ENCODE measurements around the gene ZFP3.
"Not testable (repeated sequence)": the region's sequence is repeated elsewhere in the genome, so short reads cannot be mapped to it uniquely, and the experiment has no call there.

The ZFP3 gene

DNA sequence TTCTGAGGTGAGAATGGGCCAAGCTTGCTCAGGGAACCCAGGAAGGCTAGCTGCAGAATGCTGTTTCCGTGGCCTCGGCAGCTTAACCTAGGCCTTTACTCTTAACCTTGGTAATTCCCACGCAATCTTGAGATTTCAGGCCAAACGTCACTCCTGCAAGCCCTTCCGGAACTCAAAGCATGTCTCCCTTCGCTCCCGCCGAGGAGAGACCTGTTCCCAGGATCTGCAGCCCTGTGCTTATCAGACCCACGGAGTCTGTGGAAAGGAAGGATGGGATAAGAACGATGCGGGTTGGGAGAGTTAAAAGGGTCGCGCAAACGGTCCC is 524 bp upstream of the ZFP3 start:
- no peak for DNase-seq (ENCODE audit: low read depth, low spot score)

DNA sequence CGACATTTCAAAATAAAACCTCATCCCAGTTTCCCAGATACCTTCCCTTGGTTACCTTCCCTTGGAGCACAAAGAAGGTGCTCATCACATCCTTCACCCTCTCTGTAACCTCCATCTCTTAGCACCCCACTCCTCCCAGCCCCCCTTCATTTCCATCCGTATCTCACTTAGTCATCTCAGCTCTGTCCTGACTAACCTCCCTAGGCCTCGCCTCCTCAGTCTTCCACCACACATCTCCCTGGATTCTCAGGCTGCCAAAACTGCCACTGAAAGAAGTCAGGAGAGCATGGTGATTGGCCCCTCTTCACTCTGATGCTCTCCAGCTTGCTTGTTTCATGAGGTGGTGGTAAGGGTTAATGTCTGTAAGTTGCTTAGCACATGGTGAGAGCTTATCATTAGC is 2.3 kb downstream of the ZFP3 start:
- DNase-seq (ENCODE audit: low read depth, low spot score) = no peak

DNA sequence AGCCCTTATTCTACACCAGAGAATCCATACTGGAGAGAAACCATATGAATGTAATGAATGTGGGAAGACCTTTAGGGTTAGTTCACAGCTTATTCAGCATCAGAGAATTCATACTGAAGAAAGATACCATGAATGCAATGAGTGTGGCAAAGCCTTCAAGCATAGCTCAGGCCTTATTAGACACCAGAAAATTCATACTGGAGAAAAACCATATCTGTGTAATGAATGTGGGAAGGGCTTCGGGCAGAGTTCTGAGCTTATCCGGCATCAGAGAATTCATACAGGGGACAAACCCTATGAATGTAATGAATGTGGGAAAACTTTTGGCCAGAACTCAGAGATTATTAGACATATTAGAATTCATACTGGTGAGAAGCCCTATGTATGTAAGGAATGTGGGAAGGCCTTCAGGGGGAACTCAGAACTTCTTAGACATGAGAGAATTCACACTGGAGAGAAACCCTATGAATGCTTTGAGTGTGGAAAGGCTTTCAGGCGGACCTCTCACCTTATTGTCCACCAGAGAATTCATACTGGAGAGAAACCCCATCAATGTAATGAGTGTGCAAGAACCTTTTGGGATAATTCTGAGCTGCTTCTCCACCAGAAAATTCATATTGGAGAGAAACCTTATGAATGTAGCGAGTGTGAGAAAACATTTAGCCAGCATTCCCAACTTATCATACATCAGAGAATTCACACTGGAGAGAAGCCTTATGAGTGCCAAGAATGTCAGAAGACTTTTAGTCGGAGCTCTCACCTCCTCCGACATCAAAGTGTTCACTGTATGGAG is 14.1 kb downstream of the ZFP3 start:
- no peak for DNase-seq (ENCODE audit: low read depth, low spot score)

DNA sequence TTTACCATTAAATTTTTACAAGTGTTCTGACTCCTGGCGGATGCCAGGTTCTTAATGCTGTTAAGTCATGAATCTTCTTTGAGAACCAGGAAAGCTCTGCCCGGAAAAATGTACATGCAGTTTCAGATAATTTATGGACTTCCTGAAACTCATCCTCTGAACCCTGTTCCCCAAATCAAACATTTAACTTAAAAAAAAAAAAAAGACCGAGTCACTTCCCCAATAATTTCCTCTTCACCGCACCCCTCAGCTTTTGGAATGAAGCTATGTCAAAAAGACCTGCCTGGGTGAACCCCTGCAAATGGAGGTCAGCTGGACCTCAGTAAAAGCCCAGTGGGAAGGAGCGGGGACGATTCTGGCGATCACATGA is 18.4 kb downstream of the ZFP3 start:
- DNase-seq (ENCODE audit: low read depth, low spot score) = no peak

DNA sequence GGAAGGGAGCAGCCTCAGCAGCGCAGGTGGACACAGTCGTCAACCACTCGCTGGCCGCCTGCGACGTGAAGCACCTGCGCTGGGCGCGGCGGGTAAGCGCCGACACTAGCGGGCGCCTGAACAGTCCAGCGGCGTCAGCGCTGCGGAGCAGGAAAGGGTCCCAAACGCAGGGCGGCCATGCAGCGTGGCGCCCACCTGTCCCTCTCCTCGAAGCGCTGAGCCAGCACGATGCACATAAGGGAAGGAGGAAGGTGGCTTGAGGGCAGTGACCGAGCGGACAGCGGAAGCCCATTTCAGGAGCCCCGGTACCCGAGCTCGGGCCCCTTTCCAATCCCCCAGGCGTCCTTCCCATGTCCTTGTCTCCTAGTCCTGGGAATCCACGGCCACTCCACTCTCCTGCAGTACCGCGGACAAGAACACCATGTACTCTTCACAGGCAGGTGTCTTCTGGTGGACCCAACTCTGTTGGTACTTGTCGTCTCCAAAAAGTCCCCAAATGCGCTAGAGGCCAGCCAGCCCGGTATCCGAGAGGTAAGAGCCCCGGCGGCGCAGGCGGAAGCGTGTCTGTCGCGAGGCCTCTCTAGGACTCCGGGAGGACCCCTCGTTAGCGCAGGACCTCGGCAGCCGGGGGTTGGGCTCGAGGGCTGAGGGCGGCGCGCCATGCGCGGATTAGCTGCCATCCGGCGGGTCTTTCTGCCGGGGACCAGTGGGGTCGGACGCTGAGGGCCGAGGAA is 19.0 kb downstream of the ZFP3 start:
- DNase-seq (ENCODE audit: low read depth, low spot score) = no peak

DNA sequence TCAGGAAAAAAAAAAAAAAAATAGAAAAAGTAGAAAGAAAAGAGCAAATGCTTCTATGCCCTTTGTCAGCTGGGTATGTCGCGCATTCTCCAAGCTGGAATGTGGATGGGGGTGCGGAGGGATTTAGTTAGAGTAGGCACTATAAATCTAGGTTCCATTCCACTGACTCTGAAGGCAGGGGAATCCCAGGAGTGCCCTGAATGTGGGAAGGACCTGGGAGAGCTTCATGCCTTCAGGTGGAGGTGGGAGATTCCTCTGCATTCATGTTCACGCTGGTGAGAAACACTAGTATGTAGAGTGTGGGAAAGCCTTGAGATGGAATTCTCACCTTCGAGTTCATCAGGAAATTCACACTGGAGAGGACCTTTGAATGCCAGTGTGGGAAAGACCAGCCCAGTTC is 21.0 kb downstream of the ZFP3 start:
- no peak for DNase-seq (ENCODE audit: low read depth, low spot score)

DNA sequence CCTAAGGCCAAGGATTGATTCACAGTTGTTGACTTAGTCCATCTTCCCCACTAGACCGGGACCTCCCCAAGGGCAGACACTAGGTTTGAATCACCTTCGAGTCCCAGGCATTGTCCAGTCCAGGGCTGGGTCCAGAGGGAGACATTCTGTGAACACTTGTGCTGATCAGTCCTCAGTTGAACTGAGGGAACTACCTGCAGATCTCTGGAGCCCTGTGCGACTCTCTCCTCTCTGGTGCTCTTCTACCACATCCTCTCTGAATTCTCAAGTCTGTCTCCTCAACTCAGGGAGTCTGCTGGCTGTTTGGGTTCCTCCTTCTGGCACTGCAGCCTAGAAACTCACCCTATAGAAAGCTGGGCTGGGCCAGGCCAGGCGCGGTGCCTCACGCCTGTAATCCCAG is 22.6 kb downstream of the ZFP3 start:
- DNase-seq (ENCODE audit: low read depth, low spot score) = no peak

DNA sequence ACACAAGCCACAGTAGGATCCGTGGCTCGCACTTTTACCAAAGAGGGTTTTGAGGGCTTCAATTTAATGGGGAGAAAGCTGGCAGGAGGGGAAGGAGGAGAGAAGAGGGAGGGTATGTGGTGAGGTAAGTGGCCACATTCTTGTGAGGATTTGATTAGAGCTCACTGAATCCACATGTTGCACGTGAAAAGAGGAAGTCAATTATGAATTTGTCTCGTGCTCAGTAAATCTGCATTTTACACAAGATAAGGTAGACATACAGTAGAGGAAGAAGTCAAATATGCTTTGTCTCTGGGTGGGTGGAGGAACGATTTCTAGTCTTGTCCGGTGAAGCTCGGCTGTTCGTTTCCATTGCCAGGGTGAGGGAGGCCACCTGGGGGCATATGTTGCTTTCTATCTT is 32.5 kb downstream of the ZFP3 start:
- DNase-seq (ENCODE audit: low read depth, low spot score) = no peak

DNA sequence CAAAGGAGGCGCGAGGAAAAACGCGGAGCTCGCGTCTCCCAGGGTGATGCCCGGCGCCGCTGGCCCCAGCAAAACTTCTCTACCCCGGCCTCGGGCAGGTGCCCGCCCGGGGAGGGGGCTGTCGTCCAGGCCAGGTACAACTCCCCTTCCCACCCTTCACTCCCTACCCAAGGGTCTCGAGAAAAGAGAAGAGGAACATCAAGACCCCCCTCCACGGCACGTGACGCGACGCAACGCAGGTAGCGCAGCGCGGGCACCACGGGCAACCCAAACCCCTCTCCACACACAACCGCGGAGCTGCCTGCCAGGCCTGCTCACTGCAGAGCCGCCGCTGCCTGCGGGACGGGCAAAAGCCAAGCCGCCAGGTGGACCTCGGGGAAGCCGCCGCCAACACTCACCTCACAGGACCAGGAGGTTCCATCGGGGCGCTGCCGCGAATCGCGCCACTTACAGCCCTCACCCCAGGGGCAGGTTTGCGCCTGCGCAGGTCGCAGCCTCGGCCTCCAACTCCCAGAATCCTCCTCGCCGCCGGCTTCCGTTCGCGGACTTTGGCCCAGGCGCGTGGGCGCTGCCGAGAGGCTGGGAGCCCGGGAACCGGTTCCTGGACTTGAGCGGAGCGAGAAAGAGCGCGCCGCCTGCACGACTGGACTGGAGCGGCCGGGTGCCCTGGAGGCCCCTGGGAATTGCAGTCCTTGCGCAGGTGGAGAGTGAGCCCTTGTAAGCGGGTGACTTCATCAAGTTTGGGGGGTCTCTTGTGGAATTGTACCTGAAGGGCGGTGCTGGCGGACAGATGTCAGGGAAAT is 33.3 kb downstream of the ZFP3 start, which contains the start of gene ZNF232:
Gene ZNF232, minus strand, starts transcription at position 477 of the 803 bp plus-strand sequence. Its CDS starts 56 bp downstream, at position 421.
- peak; percentile 75 for DNase-seq (ENCODE audit: low read depth, low spot score)

DNA sequence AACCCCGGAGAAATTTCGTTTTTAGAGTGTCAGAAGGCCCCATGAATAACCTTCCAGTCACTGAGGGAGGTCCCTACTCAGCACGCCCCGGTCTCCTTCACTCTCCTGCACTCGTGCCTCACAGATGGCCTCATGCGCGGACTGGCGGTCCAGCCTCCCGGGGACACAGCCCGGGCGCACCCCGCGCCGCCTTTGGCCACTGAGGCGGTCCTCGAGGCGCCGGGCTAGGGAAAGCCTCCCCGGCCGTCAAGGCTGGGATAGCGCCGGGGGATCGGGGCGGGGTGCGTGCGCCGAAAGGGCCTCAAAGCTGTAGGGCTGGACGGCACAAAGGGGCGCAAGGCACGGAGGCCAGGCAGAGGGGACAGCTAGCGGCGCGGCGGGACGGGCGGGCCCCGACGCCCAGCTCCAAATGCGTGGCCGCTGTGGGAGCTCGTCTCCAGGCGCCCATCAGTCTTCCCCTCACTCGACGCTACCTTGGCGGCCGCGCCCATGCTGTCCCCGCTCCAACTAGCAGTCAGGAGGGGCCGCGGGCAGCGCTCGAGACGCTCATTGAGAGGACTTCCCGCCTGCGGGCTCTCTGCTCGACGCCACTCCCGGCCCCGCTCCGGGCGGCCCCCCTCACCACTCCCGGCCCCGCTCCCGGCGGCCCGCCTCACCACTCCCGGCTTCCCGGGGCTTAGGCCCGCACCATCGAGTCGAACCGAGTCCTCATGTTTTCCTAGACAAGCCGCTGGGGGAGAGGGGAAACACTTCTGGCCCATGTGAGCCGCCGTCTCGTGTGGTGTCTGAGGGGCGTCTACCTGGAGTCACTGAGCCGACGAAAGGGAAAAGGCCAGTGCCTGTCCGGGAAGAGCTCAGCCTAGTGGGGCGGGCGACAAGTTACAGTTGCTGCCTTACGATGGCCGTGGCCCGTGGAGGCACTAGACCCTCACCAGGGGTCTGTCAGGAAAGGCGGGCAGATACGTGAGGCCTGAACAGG is 37.7 kb downstream of the ZFP3 start, which contains the start of gene USP6:
Gene USP6, plus strand, starts transcription at position 360 of the 979 bp plus-strand sequence. CDS start 14,336 bp downstream, outside the sequence.
- DNase-seq (ENCODE audit: low read depth, low spot score) = no peak

DNA sequence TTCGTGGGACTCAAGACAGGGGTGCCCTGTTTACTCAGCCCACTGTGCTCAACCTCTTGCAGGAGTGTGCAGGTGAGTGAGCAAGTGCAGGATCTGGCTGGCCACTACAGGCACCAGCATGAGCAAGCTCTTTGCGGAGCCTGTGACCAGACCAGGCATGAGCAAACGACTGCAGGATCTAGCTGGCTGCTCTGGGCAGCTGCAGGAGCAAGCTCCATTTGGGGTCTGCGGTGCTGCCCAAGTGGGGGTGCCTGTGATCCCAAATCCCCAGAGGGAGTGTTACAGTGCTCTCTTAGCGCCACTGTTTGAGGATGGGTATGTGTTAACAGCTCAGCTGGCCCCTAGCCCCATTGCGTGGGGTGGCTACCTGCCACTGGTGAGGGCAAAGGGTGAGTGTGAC is 40.0 kb downstream of the ZFP3 start:
- no peak for DNase-seq (ENCODE audit: low read depth, low spot score)

DNA sequence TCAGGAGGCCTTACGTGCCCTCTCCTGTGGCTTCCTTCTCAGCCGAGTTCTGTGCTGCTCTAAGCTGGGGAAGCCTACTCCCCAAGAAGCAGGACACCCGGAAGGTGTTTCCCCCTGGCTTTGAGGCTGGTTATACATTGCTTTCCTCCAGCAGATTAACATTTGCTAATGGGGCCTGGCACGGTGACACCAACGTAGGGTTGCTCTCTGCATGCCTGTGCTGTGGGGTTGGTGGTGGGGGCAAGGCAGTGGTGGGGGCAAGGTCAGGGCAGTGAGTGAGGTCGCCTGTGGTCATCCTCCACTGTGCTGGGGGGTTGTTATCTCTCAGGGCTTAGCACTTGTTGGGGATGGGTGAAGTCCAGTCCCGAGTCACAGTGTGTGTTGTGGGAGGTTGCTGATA is 41.8 kb downstream of the ZFP3 start:
- no peak for DNase-seq (ENCODE audit: low read depth, low spot score)

DNA sequence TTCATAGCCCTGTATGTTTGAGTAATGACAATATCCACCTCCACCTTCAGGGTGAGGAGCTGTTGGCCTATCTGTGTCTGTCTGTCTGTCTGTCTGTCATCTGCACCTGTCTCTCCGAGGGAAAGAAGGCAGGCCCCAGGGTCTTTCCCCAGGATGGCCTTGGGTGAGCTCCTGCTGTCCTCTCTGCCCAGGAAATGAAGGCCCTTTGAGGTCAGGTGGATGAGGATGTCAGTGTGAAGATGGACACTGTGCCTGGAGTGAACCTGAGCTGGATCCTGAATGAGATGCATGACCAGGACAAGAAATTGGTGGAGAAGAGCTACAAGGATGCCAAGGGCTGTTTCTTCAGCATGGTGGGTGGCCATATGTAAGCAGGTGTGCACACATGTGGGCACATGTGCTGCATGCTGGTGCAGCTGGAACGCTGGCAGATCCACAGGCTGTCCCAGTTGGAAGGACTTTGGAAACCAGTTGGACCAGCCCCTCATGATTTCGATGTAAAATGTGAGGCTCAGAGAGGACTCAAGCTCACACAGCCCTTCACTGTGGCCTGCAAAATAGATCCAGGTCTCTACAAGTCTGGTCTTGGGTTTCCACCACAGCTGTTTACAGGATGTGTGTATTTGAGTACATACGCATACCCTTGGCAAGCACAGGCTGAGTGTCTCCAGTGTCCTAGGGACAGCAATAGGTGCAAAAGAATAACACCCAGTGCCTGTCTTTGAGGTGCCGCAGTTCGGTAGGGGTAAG is 42.3 kb downstream of the ZFP3 start:
- not testable (repeated sequence) for DNase-seq (ENCODE audit: low read depth, low spot score)

DNA sequence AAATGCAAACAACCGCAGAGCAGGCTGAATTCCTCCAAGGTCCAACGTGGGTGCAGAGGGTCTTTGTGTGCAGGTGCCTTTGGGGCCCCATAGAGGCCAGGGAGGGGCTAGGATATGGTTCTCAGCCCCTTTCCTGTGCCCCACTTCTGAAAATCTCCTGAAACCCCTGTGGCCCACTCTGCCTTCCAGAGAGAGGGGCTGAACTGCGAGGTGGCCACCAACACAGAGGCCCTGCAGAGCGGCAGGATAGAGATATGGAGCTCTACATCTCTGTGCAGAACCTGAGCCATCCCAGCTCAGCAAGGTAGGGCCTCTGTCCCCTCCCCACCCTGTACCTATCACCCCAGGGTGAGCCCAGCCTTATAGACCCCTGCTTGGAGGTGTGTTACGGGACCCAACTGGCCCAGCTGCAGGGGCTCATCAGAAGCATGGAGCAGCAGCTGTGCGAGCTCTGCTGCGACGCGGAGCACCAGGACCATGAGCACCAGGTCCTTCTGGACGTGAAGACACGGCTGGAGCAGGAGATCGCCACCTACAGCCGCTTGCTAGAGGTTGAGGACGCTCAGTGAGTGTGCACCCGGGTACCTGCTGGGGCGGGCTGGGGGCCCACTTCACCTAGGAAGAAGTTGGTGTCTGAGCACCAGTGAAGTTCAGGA is 43.0 kb downstream of the ZFP3 start:
- DNase-seq (ENCODE audit: low read depth, low spot score) = no peak

DNA sequence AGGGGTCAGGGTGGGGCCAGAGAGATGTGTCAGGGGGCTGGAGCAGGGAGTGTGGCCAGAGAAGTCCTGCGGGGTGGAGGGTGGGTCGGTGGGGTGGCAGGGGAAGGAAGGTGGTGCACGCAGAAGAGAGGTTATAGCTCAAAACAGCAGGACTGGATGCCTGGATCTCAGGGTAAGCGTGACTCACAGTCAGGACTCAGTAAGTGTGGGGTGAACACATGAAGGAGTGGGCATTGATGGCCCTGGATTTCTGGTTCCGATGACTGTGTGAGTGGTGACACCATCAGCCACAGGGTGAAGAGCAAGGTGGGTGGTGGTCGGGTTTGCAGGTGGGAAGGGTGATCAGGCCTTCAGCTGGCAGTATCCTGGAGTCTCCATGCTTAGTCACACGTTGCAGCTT is 43.8 kb downstream of the ZFP3 start:
- DNase-seq (ENCODE audit: low read depth, low spot score) = not testable (repeated sequence)

DNA sequence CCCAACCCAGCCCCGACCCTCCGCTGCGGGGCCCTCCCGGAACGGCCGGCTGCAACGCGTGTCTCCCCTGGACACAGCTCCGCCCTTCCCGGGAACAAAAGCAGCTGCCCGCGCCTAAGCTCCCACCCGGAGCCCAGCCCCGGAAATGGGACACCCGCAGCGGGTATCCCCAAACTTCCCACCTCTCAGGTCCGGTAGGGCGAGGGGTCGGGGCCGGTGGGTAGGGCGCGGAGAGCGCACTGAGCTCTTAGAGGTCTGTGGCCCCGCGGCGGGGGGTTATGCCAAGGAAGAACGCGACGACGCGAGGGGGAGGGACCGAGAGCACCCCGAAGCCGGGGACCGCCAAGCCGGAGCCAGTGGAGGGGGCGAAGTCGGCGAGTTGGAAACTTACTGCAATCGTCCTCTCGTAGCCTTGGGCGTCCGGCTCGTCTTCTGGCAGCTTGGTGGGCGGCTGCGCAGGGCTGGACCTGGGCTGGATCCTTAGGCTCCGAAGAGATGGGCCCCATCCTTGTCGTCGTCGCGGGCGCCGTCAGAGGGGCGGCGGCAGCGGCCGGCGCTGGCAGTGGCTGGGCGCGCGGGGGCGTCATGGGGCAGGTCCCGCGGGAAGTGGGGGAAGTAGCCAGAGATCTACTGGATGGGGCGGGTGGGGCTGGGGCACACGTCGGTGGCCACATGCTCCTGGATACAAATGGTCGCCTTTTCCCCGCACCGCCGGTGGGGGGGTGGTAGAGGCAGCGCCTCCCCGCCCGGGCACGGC is 44.5 kb downstream of the ZFP3 start:
- DNase-seq (ENCODE audit: low read depth, low spot score) = no peak

DNA sequence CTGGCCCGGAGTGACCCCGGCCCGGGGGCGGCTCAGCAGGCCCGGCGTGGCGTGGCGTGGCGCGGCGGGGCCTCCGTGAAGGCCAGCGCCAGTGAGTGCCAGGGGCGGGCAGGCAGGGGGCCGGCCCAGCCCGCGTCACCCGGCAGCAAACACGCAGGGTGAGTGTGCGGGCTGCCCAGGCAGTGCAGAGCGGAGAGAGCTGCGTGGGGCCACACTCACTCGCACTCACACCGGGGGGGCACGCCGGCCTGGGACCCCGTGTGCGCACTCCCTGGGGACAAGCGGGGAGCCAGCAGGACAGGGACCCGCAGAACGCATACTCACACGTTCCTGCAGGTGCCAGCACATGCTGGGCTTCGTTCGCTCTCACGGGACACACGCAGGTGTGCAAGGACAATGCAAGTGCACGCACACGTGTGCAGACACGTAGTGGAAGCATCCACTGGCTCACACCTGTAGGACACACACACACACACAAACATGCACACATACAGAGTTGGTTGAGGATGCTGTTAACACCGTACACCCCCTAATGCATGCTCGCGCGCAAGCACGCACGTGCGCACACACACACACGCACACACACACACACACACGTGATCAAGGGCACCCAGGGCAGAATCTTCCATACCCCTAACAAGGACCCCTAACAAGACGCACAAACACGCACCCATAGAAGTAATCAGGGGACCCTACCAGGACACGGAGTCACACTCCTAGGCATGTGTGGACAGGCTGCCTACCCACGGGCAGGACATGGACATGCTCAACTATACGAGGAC is 45.3 kb downstream of the ZFP3 start:
- DNase-seq (ENCODE audit: low read depth, low spot score) = no peak

DNA sequence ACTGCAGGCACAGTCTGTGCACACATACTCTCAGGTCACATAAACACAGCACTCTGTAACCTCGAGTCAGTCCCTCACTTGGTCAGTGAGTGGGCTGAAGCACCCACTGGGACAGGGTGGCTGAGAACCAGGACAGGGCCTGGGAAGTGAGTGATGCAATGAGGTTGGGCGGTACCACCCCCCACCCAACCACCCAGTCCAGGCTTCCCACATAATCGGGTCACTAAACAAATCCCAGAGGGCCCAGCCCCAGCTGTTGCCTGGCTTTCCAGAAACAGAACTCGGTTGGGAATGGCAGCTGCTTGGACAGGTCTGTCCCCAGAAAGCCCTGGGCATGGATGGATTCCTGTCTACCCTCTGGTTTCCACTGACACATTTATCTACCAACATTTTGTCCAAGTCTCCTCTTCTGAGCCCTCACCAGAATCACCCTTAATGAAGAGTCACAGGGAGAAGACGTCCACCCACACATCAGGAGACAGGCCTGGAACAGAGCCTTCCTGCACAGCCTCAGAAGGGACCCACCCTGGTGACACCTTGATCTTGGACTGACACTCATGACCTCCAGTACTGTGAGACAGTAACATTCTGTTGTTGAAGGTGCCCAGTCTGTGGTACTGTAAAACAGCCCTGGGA is 46.0 kb downstream of the ZFP3 start:
- DNase-seq (ENCODE audit: low read depth, low spot score) = not testable (repeated sequence)

Data from activated naive CD8-positive, alpha-beta T cell treated with anti-CD3 and anti-CD28 coated beads, Interleukin-2, amount 50 U/mL, for 16 hours (primary cell).